ENCODE results near the gene SOD3.
A peak's percentile ranks its signal among the peaks of the same experiment; 100 is the strongest.

SOD3 gene

GRCh38 chr4:24794916-24795665 lies at the start of gene SOD3:
TSS of gene SOD3 (plus strand) at chr4:24795573. CDS start at chr4:24799522, 3,949 bp downstream.
- DNase-seq: peak; percentile 58

- no peak for DNase-seq
Observed at GRCh38 chr4:24747234-24747975, 48.0 kb upstream of the SOD3 start.

GRCh38 chr4:24748023-24748422 lies 47.4 kb upstream of the SOD3 start:
- no peak for DNase-seq

- no peak for DNase-seq
Observed at GRCh38 chr4:24748758-24749350, 46.5 kb upstream of the SOD3 start.

- no peak for DNase-seq
Observed at GRCh38 chr4:24750106-24750505, 45.3 kb upstream of the SOD3 start.

GRCh38 chr4:24751926-24752539 lies 43.3 kb upstream of the SOD3 start:
- no peak for DNase-seq

GRCh38 chr4:24753519-24753918 lies 41.9 kb upstream of the SOD3 start:
- DNase-seq: no peak

- no peak for DNase-seq
Observed at GRCh38 chr4:24754571-24754970, 40.8 kb upstream of the SOD3 start.

GRCh38 chr4:24763631-24764297 lies 31.6 kb upstream of the SOD3 start:
- DNase-seq: no peak

GRCh38 chr4:24764345-24764744 lies 31.0 kb upstream of the SOD3 start:
- DNase-seq: no peak

- DNase-seq: no peak
Observed at GRCh38 chr4:24765376-24765988, 29.9 kb upstream of the SOD3 start.

- DNase-seq: peak; percentile 50
Observed at GRCh38 chr4:24768006-24768405, 27.4 kb upstream of the SOD3 start.

- no peak for DNase-seq
Observed at GRCh38 chr4:24768604-24769003, 26.8 kb upstream of the SOD3 start.

- DNase-seq: no peak
Observed at GRCh38 chr4:24769571-24769970, 25.8 kb upstream of the SOD3 start.

GRCh38 chr4:24770032-24770584 lies 25.3 kb upstream of the SOD3 start:
- no peak for DNase-seq

GRCh38 chr4:24770667-24771066 lies 24.7 kb upstream of the SOD3 start:
- no peak for DNase-seq

GRCh38 chr4:24771241-24771640 lies 24.1 kb upstream of the SOD3 start:
- no peak for DNase-seq

- DNase-seq: no peak
Observed at GRCh38 chr4:24772061-24772705, 23.2 kb upstream of the SOD3 start.

- DNase-seq: no peak
Observed at GRCh38 chr4:24772952-24773351, 22.4 kb upstream of the SOD3 start.

GRCh38 chr4:24774452-24774851 lies 20.9 kb upstream of the SOD3 start:
- no peak for DNase-seq

- DNase-seq: no peak
Observed at GRCh38 chr4:24775032-24775605, 20.3 kb upstream of the SOD3 start.
